Gastroesophageal sphincter (tissue), 3 donors: ENCODE results near the gene RXFP2.

Source experiments
- CTCF ChIP-seq, 4 experiments: fragments of 200-600 bp in 2 of 4; fragments of 450-650 bp in 2 of 4; sonication (generic) in 1 of 4; IDR thresholded peaks; one replicate each; pipeline ENCODE4 v1.5.1; 2017 to 2019; ENCODE audit warnings: antibody characterized with exemption in 4 of 4, mild to moderate bottlenecking in 2 of 4, moderate library complexity in 2 of 4
- EP300 ChIP-seq: sonication (generic); formaldehyde crosslinking; IDR thresholded peaks from one replicate; pipeline ENCODE4 v1.6.1; 2017; ENCODE audit warnings: antibody characterized with exemption, mild to moderate bottlenecking
- POLR2A ChIP-seq, 2 donors: fragments of 450-650 bp; IDR thresholded peaks; one replicate each; pipeline ENCODE4 v1.6.1; 2017; ENCODE audit warnings: antibody characterized with exemption in 2 of 2, mild to moderate bottlenecking in 2 of 2, moderate library complexity in 1 of 2
- POLR2AphosphoS5 ChIP-seq: sonication (generic); formaldehyde crosslinking; IDR thresholded peaks from one replicate; pipeline ENCODE4 v1.6.1; 2017; ENCODE audit warnings: antibody characterized with exemption

- TF ChIP-seq CTCF (IDR thresholded peaks at IDR 0.05) (no peak), POLR2A (IDR thresholded peaks at IDR 0.05) (no peak), POLR2AphosphoS5 (no peak), EP300 (no peak)
Measured at GRCh38 chr13:31772231-31772630, 32.9 kb downstream of the RXFP2 start.
